GM21528 (cell line): Measurements from ENCODE around the gene CDK8.

Source experiments
- ATAC-seq: cut with Tn5 transposase; IDR thresholded peaks from one replicate; pipeline ENCODE4 v1.9.1; 2021; ENCODE audit warnings: mild to moderate bottlenecking, moderate library complexity; ENCODE audit not compliant: unreplicated experiment, low FRiP score

Gene CDK8

DNA sequence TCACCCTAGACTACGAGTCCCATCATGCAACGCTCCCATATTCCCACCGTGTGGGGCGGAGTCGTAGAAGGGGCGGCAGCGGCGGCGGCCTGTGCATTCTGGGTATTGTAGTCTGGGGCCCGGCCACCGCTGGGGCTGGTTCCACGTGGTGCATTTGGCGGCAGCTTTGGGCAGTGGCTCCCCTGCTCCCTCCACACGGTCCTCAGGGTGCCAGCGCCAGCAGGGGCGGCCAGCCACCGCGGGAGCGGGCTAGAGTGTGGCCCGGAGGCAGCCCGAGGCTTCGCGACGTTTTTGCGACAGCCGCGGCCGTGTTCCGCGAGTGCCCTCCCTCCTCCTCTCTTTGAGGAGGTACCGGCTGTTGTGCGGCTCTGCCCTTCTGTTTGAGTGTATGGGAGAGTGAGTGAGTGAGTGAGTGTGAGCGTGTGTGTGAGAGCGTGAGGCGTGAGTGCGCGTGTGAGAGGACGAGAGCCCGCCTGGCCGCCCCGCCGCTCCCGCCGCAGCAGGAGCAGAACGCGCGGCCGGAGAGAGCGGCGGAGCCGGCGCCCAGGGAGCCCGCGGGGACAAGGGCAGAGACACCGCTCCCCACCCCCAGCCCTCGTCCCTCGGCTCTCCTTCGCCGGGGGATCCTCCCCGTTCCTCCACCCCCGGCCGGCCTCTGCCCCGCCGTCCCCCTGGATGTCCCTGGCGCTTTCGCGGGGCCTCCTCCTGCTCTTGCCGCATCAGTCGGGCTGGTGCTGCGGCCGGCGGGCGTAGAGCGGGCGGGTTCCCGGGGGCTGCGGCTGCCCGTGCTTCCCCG is at the start of gene CDK8:
Gene CDK8 (plus strand): TSS at position 343 of the 796 bp plus-strand sequence. CDS start 513 bp downstream, outside the sequence.
- peak; percentile 89 for ATAC-seq

DNA sequence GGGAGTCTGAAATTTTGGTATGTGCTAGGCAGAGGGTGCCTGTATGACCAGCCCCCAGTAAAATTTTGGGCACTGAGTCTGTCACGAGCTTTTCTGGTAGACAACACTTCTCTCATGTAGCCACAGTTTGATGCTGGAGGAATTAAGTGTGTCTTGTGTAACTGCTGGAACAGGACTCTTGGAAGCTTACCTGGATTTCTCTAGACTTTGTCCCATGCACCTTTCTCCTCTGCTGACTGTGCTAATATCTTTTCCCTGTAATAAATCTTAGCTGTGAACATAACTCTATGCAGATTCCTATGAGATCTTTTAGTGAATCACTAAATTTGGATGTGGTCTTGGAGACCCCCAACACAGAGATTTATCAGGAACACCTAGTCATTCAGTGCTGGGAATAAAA is 45.6 kb upstream of the CDK8 start:
- ATAC-seq: no peak

DNA sequence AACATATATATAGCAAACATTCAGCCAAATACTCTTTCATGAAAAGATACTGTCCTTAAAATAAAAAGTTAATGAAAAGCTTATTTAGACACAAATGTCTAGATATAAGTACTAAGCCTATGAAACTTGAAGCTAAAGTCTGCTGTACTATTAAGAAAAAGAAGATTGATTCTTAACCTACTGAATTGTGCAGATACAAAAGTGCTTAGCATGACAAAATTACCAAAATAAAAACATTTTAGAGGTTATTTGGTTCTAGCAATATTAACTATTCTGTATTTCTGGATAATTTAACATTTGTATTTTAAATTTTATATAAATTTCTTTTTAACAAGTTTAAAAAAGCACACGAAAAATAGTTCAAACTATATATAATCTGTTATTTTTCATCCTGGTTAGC is 40.6 kb upstream of the CDK8 start:
- ATAC-seq: no peak

DNA sequence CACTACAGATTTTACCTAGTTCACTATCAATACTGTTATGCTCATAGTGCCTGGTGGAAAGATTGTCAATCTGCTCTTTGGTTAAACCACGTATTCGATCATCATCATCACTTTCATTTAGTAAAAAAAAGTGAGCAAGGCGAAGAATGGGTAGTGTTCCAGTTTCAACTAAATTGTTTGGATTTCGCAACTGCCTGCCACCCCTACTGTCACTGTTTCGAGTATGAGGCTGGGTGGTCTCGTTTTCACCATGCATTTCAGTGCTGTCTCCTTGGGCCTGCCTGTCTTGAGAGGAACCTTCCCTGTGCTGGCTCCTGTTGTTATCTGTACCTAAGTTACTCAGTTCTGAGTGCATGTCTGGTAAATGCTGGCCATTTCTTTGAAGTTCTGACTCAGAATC is 39.9 kb upstream of the CDK8 start:
- no peak for ATAC-seq

DNA sequence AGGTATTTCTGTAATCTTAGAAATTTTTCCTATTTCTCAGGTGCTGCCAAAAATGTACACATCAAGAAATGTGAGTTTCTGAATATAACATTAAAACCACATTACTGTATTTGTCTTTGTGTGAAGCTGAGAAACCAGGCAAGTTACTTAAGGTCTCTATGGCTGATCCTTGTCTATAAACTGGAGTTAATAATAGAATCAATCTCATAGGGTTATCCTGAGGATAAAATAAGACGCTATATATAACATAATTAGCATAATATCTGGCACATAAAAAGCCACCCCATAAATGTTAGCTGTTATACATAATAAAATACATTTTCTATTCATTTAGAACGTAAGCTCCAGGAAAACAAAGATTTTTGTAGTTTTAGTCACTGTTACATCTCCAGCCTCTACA is 37.9 kb upstream of the CDK8 start:
- ATAC-seq: no peak

DNA sequence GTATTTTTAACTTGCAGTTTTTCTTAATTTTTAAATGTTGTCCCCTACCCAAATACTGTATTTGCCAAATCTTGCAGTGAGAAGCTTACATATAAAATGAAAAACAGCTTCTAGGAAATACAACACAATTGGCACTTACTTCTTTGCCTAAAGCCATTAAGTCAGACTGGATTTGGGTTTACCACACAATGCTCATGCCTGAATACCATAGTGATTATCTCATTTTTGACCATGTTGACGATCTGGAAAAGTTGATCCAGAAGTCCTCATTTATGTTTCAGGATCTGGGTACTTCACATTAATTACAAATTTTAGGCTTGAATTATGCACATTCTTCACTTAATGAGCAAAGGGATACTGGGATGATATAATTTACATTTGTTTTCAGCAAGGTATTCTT is 34.2 kb upstream of the CDK8 start:
- no peak for ATAC-seq

DNA sequence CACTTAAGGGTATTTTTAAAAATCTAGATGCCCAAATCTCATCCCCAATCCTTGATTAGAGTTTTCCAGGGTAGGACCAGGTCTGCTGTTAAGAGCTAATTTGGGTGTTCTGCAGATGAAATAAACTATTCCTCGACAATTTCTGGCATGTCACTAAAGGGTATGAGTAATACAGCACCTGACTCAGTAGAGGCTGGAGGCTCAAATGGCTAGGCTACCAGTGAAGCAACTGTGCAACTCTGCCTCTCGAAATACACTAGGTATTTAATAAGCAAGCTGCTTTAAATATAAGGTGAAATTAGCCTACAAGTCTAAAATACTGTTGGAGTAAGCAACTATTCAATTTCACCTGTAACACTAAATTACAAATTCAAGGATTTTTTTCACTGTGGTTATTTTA is 33.4 kb upstream of the CDK8 start:
- ATAC-seq: no peak

DNA sequence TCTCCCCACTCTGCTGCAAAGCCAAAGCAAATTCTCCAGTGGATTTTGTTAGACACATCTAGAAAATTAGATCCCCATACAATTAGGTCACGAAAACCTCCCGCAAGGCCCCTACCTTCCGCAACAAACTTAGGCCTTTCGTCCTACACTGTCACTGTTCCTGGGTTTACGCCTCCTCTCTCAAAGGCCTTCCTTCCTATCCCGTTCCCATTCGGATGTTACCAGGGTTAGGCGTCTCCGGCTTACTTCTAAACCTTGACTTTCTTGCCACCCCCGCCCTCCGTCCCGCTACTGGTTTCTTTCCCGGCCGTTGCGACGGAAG is 32.6 kb upstream of the CDK8 start:
- ATAC-seq: peak; percentile 32

DNA sequence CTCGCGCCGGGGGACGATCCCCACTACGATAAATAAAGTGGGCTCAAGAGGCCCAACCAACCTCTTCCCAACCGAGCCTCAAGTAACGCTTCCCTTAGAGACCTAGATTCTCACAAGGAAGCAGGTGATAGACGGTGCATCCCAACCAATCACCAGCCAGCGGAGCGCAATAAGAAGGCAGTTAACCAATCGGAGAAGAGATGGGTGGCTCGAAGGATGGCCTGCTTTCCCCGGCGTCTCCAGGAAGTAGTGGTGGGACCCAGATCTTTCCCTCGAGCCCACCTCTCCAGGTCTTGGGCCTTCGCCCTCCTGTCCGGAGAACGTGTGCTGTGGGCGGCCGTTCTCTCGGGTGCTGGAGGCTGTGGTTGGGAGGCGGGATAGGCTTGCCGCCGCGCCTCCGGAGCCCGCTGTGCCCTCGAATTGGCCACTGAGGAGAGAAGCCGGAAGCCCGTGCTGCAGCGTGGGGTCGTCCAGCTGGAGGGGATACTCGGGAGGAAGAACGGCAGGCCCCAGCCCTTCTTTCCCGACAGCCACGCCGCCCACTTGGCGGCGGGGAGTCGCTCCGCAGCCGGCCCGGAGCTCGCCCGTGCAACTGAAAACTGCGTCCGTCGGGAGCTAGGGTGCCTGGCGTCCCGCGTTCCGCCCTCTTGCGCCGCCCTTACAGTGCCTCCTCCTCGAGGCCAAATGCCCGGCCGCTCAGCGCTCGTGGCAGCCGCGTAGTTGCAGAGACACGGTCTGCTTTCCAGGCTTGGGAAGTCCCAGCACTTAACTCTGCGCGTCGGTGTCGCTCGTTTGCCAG is 32.0 kb upstream of the CDK8 start, which contains the start of gene RNF6:
Gene RNF6 (minus strand): TSS at position 594 of the 799 bp plus-strand sequence. CDS start 2,665 bp downstream, outside the sequence.
- ATAC-seq: peak; percentile 97

DNA sequence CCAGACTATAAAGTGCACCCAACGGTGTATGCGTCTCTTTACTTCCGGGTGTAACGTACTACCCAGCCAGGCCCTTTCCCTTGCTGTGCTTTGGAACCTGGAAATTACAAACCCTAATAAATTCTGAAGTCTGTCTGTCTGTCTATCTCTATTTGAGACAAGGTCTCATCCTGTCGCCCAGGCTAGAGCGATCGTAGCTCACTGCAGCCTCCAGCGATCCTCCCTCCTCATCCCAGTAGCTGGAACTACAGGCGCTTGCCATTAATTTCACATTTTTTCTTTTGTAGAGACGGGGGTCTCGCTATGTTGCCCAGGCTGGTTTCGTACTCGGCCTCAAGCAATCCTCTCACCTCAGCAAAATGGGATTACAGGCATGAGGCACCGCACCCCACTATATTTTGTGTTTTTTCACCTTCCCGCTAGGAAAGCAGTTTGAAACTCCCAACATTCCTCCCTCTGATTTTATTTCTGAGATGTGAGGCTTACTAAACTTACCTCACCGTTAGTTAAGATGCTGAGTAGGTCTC is 31.3 kb upstream of the CDK8 start:
- peak; percentile 56 for ATAC-seq

DNA sequence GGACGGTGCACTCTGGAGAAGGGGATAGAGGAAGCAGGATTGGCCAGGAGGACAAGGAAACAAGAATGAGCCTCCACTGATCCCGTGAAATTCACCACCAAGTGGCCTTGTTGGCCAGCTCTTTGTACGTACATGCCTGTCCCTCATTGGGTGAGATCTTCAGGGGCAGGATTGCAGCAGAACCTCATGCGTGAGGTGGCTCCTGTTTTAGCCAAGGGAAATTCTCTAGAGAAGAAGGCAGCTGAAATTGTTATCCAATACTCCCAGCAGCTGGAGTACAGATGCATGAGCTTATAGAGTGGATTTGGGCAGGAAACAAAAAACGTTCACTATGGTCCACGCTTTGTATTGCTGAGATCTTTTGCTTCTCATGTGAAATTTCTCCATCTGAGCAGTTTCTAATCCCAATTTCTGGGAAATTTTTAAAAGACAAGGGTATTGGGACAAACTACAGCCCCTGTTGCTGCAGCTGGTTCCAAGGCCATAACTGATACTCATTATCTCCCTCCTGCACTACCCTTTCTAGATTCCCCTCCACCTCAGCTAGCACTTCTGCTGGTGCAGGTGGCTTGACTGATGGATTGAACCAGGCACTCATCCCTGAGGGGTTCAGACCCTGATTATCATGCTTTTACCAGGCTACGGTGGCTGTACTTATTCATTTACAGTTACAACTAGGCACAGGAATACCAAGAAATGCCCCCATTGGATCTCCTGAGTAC is 27.9 kb upstream of the CDK8 start:
- no peak for ATAC-seq

DNA sequence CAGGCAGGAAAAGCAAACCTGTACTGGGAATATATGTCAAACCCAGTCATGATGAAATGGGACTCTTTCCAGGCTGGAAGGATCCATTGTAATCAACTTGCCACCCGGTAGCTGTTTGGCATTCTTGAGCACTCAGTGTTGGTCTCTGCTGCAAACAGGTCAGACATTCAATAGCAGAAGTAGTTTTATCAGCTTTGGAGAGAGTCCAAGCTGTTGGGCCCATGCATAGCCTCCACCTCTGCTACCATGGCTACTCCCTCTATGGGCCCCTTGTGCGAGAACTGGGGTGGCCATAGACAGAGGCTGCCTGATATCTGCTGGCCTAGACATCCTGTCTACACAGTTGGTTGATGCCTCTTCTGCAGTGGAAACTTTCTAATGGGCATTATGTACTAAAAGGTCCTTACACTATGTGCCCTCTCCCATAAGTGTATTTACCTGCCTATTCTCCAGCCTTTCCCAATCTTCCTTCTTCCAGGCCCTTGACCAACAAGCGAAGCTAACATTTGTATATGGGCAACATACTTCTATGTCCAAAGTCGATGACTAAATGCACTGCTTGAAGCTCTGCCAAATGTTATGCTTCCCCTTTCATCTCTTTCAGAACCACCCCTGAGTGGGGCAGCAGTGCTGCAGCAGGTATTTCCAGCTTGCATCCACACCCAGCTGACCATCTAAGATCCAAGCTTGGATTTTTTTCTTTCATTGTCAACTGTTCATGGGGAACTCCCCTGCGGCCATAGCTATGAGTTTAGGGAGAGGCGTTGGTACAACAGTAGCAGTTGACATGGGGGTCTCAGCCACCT is 26.6 kb upstream of the CDK8 start:
- no peak for ATAC-seq

DNA sequence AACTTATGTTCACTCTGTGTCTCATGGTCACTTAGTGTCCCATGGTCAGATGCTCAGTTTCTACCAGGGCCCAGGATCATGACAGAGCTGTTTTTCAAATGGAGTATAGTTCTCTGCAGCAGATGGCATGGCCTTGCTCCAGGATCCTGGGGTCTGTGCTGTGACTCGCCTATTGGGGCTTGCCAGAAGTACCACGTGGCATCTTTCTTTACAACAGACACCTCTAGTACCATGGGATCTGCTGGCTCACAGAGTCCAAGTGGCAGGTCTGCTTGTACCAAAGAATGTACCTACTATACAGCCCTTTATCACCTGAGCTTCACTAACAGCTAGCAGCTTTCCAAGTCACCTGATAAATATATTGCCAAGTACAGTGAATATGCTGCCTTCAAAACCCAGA is 25.8 kb upstream of the CDK8 start:
- ATAC-seq: no peak

DNA sequence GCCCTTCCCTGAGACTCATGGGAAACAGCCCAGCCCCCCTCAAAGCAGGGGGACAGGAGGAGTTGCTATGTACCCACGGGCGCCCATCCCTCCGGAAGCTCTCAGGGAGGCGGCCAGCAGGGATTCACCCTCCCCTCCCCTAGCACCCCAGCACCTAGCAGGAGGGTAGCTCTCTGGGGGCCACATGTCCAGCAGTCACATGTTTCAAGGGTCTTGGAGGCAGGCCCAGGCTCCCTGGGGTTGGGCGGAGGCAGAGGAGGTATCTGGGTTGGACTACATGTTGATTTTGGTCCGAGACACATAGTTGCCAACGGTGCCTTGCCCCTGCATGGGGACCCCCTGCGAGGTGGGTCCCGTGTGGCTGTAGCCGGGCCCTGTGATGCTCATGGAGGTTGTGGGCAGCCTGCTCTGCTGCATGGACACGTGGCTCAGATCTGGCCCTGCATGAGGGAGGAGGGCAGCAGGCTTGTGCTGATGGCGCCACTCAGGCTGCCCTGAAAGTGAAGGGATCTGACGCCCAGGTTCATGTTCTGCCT is 24.8 kb upstream of the CDK8 start:
- no peak for ATAC-seq

DNA sequence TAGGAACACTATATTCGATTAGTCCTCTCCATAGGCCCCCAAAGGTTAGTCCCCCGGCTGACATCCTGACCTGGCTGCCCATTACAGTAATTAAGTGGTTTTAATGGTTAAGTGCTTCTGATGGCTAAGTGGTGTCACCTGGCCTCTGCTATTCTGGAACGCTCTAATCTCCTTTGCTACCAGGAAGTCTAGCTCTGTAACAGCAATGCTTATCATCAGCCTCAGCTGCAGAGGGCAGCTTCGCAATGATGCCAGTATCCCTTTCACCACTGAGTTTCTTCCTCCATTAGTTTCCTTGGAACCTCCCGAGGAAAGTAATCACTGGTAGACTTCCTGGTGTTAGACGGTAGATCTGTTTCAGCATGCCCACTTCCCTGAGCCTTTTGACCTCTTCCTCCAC is 23.2 kb upstream of the CDK8 start:
- no peak for ATAC-seq

DNA sequence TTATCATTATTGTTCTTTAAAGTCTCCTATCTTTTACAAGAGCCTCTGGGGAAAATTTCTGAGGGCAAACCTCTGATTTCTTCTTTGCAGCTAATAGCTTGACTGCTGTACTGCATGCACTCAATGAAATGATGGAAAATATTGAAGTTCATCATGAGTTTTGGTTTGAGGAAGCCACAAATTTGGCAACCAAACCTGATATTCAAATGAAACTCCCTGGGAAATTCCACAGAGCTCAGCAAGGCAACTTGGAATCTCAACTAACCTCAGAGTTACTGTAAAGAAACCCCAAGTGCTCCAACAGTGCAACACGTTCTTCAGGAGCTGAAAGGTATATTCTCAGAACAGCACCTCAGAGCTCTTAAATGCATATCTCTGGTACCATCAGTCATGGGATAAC is 17.6 kb upstream of the CDK8 start:
- ATAC-seq: no peak

DNA sequence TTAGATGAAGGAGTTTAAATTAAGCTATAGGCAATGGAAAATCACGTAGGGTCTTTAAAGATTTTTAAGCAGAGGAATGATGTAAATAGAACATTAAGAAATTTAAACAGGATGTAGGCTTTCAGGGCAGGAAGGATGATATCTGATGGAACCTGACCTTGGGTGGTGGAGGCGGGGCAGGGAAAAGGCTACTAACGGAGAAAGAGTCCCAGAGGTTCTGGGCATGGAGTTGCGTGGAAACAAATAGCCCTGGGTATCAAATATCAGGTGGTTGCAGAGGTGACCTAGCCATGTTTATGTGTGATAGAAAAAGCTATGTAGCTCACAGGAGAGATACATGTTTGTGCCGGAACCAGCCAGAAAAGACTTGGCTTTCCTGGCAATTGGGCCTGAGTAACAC is 7.8 kb upstream of the CDK8 start:
- no peak for ATAC-seq

DNA sequence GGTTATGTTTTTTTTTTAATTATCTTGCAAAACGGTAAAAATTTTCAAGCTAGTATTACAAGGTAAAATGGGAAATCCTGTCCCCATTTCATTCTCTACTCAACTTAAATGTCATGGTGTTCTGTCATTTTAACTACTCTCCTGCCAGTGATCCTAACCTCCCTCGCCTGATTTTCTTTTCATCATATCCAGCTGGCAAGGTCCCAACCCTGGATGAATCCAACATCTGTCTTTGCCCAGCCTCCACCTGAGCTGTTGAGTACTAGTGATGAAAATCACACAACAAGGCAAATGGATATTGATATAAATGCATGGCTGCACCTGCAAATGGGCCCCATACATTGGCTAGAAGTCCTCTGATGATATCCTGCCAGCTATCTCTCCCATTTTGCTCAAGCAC is 6.9 kb upstream of the CDK8 start:
- ATAC-seq: no peak

DNA sequence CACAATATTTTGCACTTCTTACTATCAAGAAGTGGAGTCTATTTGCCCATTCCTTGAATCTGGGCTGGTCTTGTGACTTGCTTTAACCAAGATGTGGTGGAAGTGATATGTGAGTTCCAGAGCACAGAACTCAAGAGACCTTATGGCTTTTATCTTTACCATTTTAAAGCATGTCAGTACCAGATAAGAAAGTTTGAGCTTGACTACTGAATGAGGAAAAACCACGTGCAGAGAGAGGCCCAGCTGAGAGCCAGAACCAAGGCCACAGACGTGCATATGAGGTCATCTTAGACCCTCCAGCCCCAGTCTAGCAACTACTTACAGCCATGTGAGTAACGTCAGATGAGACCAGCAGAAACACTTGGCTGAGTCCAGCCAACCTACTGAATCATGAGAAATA is 6.3 kb upstream of the CDK8 start:
- ATAC-seq: no peak

DNA sequence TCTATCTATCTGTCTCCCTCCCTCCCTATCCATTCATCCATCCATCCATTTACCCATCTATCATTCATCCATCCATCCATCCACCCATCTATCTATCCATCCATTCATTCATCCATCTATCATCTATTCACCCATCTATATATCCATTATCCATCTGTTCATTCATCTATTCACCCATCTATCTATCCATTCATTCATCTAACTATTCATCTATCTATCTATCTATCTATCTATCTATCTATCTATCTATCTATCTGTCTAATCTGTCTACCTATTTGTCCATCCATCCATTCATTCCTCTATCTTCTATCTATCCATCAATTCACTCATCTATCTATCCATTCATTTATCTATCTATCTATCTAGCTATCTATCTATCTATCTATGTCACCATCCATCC is 4.4 kb upstream of the CDK8 start:
- ATAC-seq: no peak
